ENCODE data around the gene SH2D2A.

SH2D2A gene

DNA sequence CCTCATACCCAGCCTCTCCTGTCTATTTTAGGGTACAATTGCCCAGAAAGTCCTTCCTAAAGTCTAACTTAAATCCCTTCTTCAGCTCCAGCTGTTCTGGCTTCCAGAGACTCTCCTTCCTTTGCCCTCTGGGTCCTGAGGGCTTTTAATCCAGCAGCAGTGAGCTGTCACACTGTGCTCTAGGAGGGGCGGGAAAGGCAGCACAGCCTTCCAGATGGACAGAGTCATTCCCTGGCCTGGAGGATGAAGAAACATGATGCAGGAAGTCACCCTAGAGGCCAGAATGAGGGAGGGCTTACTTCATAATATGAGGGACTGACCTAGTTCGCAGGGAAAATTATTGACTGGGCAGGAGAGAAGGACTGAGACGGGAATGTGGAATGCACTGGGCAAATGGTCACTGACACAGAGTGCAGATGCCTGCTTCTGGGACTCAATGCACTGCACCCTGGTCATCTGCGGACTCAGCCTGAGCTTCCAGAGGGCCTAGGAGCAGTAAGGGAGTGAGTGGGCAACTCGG, 1.3 kb downstream of the SH2D2A start:
- TF ChIP-seq TAF1 (IDR thresholded peaks at IDR 0.05; ENCODE audit: borderline replicate concordance, low read depth, low read length), result no peak
- TF ChIP-seq POLR2AphosphoS5 (IDR thresholded peaks at IDR 0.05; ENCODE audit: low read depth, low read length), result no peak
- no peak for TF ChIP-seq POLR2A (IDR thresholded peaks at IDR 0.05; ENCODE audit: low read depth, low read length)
- FAIRE-seq, result no peak
- DNase-seq (ENCODE audit: insufficient read length), result no peak

GRCh38 chr1:156814571-156815260, 1.9 kb downstream of the SH2D2A start:
- TF ChIP-seq POLR2A (IDR thresholded peaks at IDR 0.05; ENCODE audit: low read depth, low read length) (no peak), POLR2AphosphoS5 (IDR thresholded peaks at IDR 0.05; ENCODE audit: low read depth, low read length) (no peak), TAF1 (IDR thresholded peaks at IDR 0.05; ENCODE audit: borderline replicate concordance, low read depth, low read length) (no peak)
- DNase-seq (ENCODE audit: insufficient read length) (no peak), FAIRE-seq (no peak)

GRCh38 chr1:156813750-156814570, 2.7 kb downstream of the SH2D2A start:
- DNase-seq (ENCODE audit: insufficient read length) (peak; percentile 78), FAIRE-seq (peak; percentile 65)
- TF ChIP-seq TAF1 (IDR thresholded peaks at IDR 0.05; ENCODE audit: borderline replicate concordance, low read depth, low read length), result no peak
- peak; percentile 45; the same call in 1 of the 2 replicates for TF ChIP-seq POLR2A (IDR thresholded peaks at IDR 0.05; ENCODE audit: low read depth, low read length)

DNA sequence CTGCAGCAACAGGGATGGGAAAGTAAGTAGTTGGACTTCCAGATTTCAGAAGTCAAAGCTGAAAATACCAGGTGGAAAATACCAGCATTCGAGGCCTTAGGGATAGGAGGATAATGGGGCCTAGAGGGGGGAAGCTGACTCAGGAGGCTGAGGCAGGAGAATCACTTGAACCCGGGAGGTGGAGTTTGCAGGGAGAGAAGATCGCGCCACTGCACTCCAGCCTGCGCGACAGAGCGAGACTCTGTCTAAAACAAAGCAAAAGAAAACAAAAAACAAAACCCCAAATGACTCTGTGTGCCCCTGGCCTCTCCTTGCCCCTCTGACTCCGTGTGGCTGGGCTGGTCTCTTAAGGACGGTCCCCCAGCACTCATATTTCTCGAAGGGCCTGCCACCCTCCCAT, 3.4 kb downstream of the SH2D2A start:
- TF ChIP-seq TAF1 (IDR thresholded peaks at IDR 0.05; ENCODE audit: borderline replicate concordance, low read depth, low read length) (no peak), POLR2A (IDR thresholded peaks at IDR 0.05; ENCODE audit: low read depth, low read length) (no peak), POLR2AphosphoS5 (IDR thresholded peaks at IDR 0.05; ENCODE audit: low read depth, low read length) (no peak)
- no peak for DNase-seq (ENCODE audit: insufficient read length)
- FAIRE-seq, result no peak

DNA sequence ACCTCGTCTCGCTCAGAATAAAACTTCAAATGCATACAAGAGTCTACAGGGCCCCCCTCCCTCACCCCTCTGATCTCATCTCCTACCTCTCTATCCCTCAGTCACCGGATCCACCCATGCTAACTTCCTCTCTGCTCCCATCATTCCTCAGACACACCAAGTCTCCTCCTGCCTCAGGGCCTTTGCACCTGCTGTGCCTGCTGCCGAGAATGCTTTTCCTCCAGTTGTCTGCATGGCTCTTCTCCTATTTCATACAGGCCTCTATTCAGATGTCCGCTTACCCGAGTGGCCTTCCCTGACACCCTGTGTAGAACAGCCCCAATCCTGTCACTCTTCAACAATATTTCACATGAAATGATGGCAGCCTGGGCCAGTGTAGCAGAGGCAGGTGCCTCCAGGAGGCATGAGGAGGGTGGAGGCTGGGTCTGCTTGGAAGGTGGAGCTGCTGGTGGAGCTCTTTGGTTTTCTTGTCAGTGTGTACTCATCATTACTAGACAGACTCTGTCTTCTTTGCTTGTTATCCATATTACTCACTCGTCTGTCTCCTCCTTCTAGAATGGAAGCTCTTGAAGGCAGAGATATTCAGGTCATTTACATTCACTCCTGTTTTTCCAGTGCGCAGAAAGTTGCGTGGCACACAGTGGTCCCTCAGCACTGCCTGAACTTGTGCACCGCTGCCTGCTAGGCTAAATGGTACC, 4.2 kb downstream of the SH2D2A start:
- FAIRE-seq (no peak), DNase-seq (ENCODE audit: insufficient read length) (no peak)
- TF ChIP-seq TAF1 (IDR thresholded peaks at IDR 0.05; ENCODE audit: borderline replicate concordance, low read depth, low read length), result no peak
- TF ChIP-seq POLR2A (IDR thresholded peaks at IDR 0.05; ENCODE audit: low read depth, low read length), result no peak
- no peak for TF ChIP-seq POLR2AphosphoS5 (IDR thresholded peaks at IDR 0.05; ENCODE audit: low read depth, low read length)

- DNase-seq (ENCODE audit: insufficient read length) (no peak), FAIRE-seq (no peak)
- TF ChIP-seq POLR2A (IDR thresholded peaks at IDR 0.05; ENCODE audit: low read depth, low read length) (no peak), POLR2AphosphoS5 (IDR thresholded peaks at IDR 0.05; ENCODE audit: low read depth, low read length) (no peak), TAF1 (IDR thresholded peaks at IDR 0.05; ENCODE audit: borderline replicate concordance, low read depth, low read length) (no peak)
Observed at GRCh38 chr1:156811168-156811567, 5.5 kb downstream of the SH2D2A start.

GRCh38 chr1:156809711-156810366, 6.8 kb downstream of the SH2D2A start:
- DNase-seq (ENCODE audit: insufficient read length) (no peak), FAIRE-seq (no peak)
- TF ChIP-seq TAF1 (IDR thresholded peaks at IDR 0.05; ENCODE audit: borderline replicate concordance, low read depth, low read length), result no peak
- no peak for TF ChIP-seq POLR2A (IDR thresholded peaks at IDR 0.05; ENCODE audit: low read depth, low read length)
- no peak for TF ChIP-seq POLR2AphosphoS5 (IDR thresholded peaks at IDR 0.05; ENCODE audit: low read depth, low read length)

GRCh38 chr1:156809281-156809680, 7.4 kb downstream of the SH2D2A start:
- no peak for TF ChIP-seq TAF1 (IDR thresholded peaks at IDR 0.05; ENCODE audit: borderline replicate concordance, low read depth, low read length)
- TF ChIP-seq POLR2A (IDR thresholded peaks at IDR 0.05; ENCODE audit: low read depth, low read length), result no peak
- TF ChIP-seq POLR2AphosphoS5 (IDR thresholded peaks at IDR 0.05; ENCODE audit: low read depth, low read length), result no peak
- DNase-seq (ENCODE audit: insufficient read length) (no peak), FAIRE-seq (no peak)

- no peak for TF ChIP-seq POLR2A (IDR thresholded peaks at IDR 0.05; ENCODE audit: low read depth, low read length)
- no peak for TF ChIP-seq POLR2AphosphoS5 (IDR thresholded peaks at IDR 0.05; ENCODE audit: low read depth, low read length)
- no peak for TF ChIP-seq TAF1 (IDR thresholded peaks at IDR 0.05; ENCODE audit: borderline replicate concordance, low read depth, low read length)
- DNase-seq (ENCODE audit: insufficient read length), result no peak
- FAIRE-seq, result no peak
Observed at GRCh38 chr1:156808186-156809030, 8.2 kb downstream of the SH2D2A start.

DNA sequence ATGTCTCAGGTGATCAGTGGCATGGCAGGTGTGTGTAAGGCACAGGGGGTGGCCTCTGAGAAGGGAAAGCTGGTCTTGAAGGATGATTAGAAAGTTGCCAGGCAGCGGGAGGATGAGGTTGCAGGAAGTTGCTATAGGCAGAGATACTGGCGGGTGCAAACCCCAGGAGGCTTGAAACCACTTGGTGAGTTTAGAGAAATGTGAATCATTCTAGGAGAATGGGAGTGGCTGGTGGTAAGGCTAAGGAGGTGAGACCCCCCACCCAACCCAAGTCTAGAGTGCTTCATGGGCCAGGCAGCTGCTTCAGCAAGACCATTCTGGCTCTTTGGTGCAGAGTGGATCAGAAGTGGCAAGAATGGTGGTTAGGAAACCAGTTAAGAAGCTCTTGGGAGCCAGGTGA, 9.0 kb downstream of the SH2D2A start:
- no peak for DNase-seq (ENCODE audit: insufficient read length)
- no peak for TF ChIP-seq POLR2AphosphoS5 (IDR thresholded peaks at IDR 0.05; ENCODE audit: low read depth, low read length)
- no peak for TF ChIP-seq POLR2A (IDR thresholded peaks at IDR 0.05; ENCODE audit: low read depth, low read length)
- TF ChIP-seq TAF1 (IDR thresholded peaks at IDR 0.05; ENCODE audit: borderline replicate concordance, low read depth, low read length), result no peak
- FAIRE-seq, result no peak
